Middle frontal gyrus (tissue), 1 donor: ENCODE data around the gene TRIO.

Source experiments
- DNase-seq: peaks from one replicate; pipeline ENCODE4 v3.0.0-alpha.2; 2015; ENCODE audit warnings: low spot score; ENCODE audit errors: extremely low spot score

The TRIO gene

DNA sequence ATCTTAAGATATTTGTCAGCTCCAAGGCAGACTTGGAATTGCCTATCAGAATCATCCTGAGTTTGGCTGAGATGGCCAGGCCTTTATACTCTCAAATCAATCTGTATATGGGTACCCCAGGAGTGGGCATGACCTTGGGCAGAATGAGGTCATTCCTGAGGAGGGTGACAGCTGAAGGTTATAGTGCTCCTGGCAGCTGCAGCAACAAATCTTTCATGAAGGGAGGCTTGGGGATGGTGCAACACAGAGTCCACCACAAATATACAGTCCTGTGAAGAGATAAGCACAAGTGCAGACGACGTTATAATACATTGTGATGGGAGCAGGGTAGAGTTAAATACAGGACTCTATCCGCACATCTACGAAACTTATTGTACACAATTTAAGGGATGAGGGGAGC lies 21.1 kb upstream of the TRIO start:
- no peak for DNase-seq

DNA sequence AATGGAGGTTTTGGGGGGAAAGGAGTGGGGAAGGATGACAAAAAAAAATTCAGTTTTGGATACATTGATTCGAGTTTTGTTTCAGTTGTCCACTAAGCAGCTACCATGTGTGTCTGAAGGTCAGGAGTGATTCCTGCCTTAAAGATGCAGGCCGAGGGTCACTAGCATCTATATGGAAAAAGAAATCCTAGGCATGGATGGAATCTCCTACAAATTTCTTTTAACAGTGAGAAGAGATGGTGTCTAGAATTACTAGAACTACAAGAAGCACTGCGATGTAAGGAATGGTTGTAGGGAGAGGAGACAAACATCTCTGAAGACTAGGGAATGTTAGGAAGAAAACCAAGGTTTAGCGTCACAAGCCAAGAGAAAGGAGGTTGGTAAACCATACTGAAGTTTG lies 19.6 kb upstream of the TRIO start:
- DNase-seq = no peak

DNA sequence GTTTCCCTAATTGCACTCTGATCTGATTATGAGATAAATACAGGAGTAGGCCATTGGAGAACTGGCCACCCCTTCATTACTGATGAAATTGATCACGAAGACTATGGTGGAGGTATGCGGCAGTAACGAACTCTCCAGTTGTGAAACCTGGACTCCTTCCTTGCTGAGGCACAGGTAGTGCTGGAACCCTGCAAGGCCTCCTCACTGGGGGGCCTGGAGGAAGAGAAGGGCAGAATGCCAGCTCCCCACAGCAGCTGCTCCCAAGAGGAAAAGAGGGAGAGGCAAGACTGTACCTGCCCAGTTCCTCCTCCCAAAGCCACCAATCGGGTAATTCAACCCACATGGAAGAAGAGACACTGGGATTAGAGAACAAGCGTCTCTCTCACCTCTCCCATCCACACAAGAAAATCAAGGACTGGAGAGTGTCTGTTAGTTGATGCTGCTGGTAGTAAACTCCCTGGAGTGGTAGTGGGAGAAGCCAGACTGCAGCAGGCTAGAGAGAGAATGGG lies 19.1 kb upstream of the TRIO start:
- DNase-seq = no peak

GRCh38 chr5:14125262-14125661 lies 17.9 kb upstream of the TRIO start:
- DNase-seq = no peak

GRCh38 chr5:14127587-14127986 lies 15.6 kb upstream of the TRIO start:
- no peak for DNase-seq

GRCh38 chr5:14128079-14128478 lies 15.1 kb upstream of the TRIO start:
- no peak for DNase-seq

DNA sequence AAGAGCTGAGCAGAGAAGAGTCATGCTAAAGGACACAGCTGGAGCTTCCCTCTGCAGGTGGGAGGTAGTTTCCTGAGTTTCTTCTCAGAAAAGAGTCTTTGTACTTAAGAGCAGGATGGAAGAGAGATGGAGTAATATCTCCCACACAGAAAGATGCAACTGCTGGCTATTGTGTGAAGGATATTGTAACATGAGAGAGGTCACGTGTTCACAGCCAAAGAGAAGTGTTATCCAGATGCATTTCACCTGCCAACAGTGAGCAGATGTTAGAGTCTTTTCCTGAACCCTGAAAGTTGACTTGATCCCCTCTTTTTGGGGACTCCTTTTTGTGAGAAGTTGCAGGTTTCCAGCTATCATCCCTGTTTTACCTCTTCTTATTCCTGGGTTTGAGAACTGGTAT lies 14.0 kb upstream of the TRIO start:
- DNase-seq = no peak

- DNase-seq = no peak
Measured at GRCh38 chr5:14131855-14132503, 11.2 kb upstream of the TRIO start.

DNA sequence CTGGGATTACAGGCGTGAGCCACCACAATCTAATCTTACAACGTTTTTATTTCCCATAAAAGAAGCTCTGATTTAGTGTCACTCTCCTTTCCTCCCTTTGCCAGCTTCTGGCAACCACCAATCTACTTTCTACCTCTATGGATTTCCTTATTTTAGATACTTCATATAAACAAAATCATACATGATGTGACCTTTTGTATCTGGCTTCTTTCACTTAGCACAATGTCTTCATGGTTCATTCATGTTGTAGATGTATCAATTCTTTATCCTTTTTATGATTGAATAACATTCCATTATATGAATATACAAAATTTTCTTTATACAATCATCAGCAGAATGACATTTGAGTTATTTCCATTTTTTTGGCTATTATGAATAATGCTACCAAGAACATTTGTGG lies 9.7 kb upstream of the TRIO start:
- DNase-seq = no peak

- no peak for DNase-seq
Measured at GRCh38 chr5:14134083-14134482, 9.1 kb upstream of the TRIO start.

- DNase-seq = no peak
Measured at GRCh38 chr5:14134771-14135170, 8.4 kb upstream of the TRIO start.

- DNase-seq = no peak
Measured at GRCh38 chr5:14135621-14136020, 7.5 kb upstream of the TRIO start.

DNA sequence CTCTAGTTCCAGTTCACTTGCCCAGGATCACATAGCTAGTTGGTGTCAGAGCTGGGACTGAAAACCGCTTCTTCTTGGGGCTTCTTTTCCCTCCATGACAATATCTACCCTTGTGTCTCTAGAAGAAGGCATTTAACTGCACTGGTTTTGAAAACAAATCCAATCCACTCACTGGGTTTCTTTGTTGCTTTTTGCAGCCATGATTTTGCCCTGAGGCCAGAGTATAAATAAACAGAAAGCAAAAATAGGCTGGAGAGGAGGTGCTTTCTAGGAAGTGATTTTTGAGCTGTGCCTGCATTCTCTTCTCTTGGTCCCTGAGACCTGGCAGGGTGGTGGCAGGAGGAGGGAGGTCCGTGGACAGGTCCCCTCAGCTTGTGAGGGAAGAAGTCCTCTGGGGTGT lies 6.9 kb upstream of the TRIO start:
- no peak for DNase-seq

GRCh38 chr5:14138608-14139540 lies 4.3 kb upstream of the TRIO start:
- no peak for DNase-seq

- no peak for DNase-seq
Measured at GRCh38 chr5:14141764-14142163, 1.4 kb upstream of the TRIO start.

- no peak for DNase-seq
Measured at GRCh38 chr5:14142202-14142826, 828 bp upstream of the TRIO start.

- DNase-seq = no peak
Measured at GRCh38 chr5:14143546-14143840, 351 bp downstream of the TRIO start.

DNA sequence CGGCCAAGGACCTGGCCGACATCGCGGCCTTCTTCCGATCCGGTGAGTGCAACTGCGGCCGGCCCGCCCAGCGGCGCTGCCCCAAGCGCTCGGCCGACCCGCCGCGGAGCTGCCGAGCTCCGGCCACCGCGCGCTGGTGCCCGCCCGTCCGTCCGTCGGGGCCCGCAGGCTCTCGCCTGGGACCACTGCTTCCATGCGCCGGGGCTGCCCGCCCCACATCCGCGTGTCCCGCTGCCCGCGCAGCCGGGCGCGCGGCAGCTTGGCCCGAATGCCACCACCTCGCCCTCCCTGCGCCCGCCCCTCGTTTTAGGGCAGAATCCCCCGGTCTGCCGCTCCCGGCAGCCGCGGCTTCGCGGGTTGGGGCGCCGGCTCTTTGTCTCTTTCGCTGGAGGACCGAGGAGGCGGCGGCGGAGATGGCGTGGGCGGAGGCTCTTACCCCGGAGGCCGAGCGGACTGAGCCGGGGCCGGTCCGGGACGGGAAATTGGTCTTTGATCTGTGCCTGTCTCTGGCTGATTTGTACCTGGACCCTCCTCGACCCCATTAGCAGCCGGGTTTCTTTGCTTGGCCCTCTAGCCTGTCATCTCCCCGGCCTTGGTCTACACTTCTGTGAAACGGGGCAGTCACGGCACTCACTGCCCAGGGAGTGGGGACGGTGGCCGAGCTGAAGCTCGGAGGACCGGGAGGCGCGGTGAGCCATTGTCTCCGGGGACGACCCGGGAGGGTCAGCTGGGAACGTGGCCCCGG lies 871 bp downstream of the TRIO start:
- DNase-seq = no peak

- DNase-seq = no peak
Measured at GRCh38 chr5:14144586-14145434, 1.7 kb downstream of the TRIO start.

GRCh38 chr5:14145435-14146334 lies 2.5 kb downstream of the TRIO start:
- DNase-seq = no peak
